ENCODE results near the gene ICOS.

- TF ChIP-seq CTCF (IDR thresholded peaks at IDR 0.05) (no peak), POLR2A (IDR thresholded peaks at IDR 0.05) (no peak), EP300 (IDR thresholded peaks at IDR 0.05; ENCODE audit: low read depth) (no peak)
Measured at GRCh38 chr2:203918264-203918663, 18.3 kb upstream of the ICOS start.
